ENCODE data around the gene FRY. TPM values are rescaled to one million over a fixed set of nuclear protein-coding genes. Genes with fewer than 3 reads are reported as not detected.

The FRY gene
- total and polyA plus RNA-seq, 10 donors: 0.80 to 30.0 (median 23.5) TPM

- WGBS, 5 donors: 81 to 91% (median 89%) methylated on average over 2 of the region's 2 CpGs
- H3K4me1 ChIP-seq: peaks cover 0 to 6% (median 2%) of the 10 kb centered on the region in 6 donors
- peaks cover 0 to 41% (median 0%) of the 10 kb centered on the region in 6 donors for H3K36me3 ChIP-seq
- no peak for DNase-seq
- TF ChIP-seq POLR2A (IDR thresholded peaks at IDR 0.05) (no peak), POLR2AphosphoS5 (IDR thresholded peaks at IDR 0.05) (no peak), CTCF (IDR thresholded peaks at IDR 0.05 in 8 of 11, conservative IDR thresholded peaks at IDR 0.05 in 3 of 11) (no peak)
- no peaks in the 10 kb centered on the region for H3K27me3 ChIP-seq (replicated peaks in 1 of 7)
- H3K9me3 ChIP-seq: no peaks in the 10 kb centered on the region
- no peak overlapping the region for H3K27ac ChIP-seq
- intact Hi-C loops (cut with DNase I; ENCODE audit: low total_unique reads): no loop called here
- no peak overlapping the region for H3K4me3 ChIP-seq
These were observed 169.2 kb downstream of the FRY start for GRCh38 chr13:32200741-32201140.

GRCh38 chr13:32201809-32202208 is 170.2 kb downstream of the FRY start:
- DNase-seq: no peak
- WGBS, 5 donors: 85 to 94% (median 91%) methylated on average over 4 of the region's 4 CpGs
- TF ChIP-seq POLR2A (IDR thresholded peaks at IDR 0.05) (no peak), POLR2AphosphoS5 (IDR thresholded peaks at IDR 0.05) (no peak), CTCF (IDR thresholded peaks at IDR 0.05 in 8 of 11, conservative IDR thresholded peaks at IDR 0.05 in 3 of 11) (no peak)
- peaks cover 0 to 8% (median 2%) of the 10 kb centered on the region in 6 donors for H3K4me1 ChIP-seq
- H3K36me3 ChIP-seq: peaks cover 0 to 46% (median 0%) of the 10 kb centered on the region in 6 donors
- no peaks in the 10 kb centered on the region for H3K9me3 ChIP-seq
- no peak overlapping the region for H3K4me3 ChIP-seq
- no peaks in the 10 kb centered on the region for H3K27me3 ChIP-seq (replicated peaks in 1 of 7)
- no peak overlapping the region for H3K27ac ChIP-seq
- intact Hi-C loops (cut with DNase I; ENCODE audit: low total_unique reads): no loop called here

- H3K9me3 ChIP-seq: no peaks in the 10 kb centered on the region
- no peak overlapping the region for H3K27ac ChIP-seq
- peaks cover 0 to 8% (median 2%) of the 10 kb centered on the region in 6 donors for H3K4me1 ChIP-seq
- peaks cover 0 to 46% (median 0%) of the 10 kb centered on the region in 6 donors for H3K36me3 ChIP-seq
- WGBS, 5 donors: 93 to 97% (median 94%) methylated on average over 6 of the region's 6 CpGs
- no peak for DNase-seq
- TF ChIP-seq CTCF (IDR thresholded peaks at IDR 0.05 in 8 of 11, conservative IDR thresholded peaks at IDR 0.05 in 3 of 11): no peak
- no peak for TF ChIP-seq POLR2AphosphoS5 (IDR thresholded peaks at IDR 0.05)
- TF ChIP-seq POLR2A (IDR thresholded peaks at IDR 0.05): no peak
- H3K4me3 ChIP-seq: no peak overlapping the region
- H3K27me3 ChIP-seq (replicated peaks in 1 of 7): no peaks in the 10 kb centered on the region
- intact Hi-C loops (cut with DNase I; ENCODE audit: low total_unique reads): no loop called here
These were observed 170.7 kb downstream of the FRY start for GRCh38 chr13:32202268-32202667.

- H3K27me3 ChIP-seq (replicated peaks in 1 of 7): no peaks in the 10 kb centered on the region
- TF ChIP-seq POLR2AphosphoS5 (IDR thresholded peaks at IDR 0.05): no peak
- no peaks in the 10 kb centered on the region for H3K9me3 ChIP-seq
- WGBS, 5 donors: 88 to 99% (median 93%) methylated on average over 5 of the region's 5 CpGs
- peaks cover 0 to 8% (median 2%) of the 10 kb centered on the region in 6 donors for H3K4me1 ChIP-seq
- peaks cover 0 to 51% (median 0%) of the 10 kb centered on the region in 6 donors for H3K36me3 ChIP-seq
- no peak for DNase-seq
- intact Hi-C loops (cut with DNase I; ENCODE audit: low total_unique reads): no loop called here
- no peak overlapping the region for H3K4me3 ChIP-seq
- H3K27ac ChIP-seq: no peak overlapping the region
These were observed 171.6 kb downstream of the FRY start for GRCh38 chr13:32203221-32203620.

DNA sequence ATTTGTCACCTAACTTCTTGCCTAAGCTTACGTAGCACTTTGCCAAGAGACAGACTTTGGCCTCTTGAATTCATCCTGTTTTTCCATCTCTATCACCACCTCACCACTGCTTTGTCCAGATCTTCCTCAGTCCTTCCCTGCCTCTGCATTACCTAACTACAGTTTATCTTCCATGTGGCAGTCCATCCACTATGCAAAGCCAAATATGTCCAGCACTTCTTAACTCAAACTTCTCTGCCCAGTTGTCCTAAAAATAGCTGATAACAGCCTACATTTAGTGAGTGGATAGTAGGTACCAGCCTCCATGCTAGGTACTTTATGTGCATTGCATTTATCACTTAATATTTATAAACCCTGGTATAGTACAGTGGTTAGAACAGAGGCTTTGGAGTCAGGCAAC is 172.2 kb downstream of the FRY start:
- Histone ChIP-seq H3K36me3 (peaks cover 0 to 52% (median 2%) of the 10 kb centered on the region in 6 donors), H3K27ac (no peak overlapping the region), H3K4me1 (peaks cover 0 to 8% (median 2%) of the 10 kb centered on the region in 6 donors), H3K9me3 (no peaks in the 10 kb centered on the region), H3K4me3 (no peak overlapping the region), H3K27me3 (replicated peaks in 1 of 7) (no peaks in the 10 kb centered on the region)
- intact Hi-C loops (cut with DNase I; ENCODE audit: low total_unique reads): no loop called here
- WGBS, 5 donors: 88 to 100% (median 94%) methylated on average over 1 of the region's 1 CpG
- TF ChIP-seq POLR2A (IDR thresholded peaks at IDR 0.05): no peak
- no peak for TF ChIP-seq CTCF (IDR thresholded peaks at IDR 0.05 in 8 of 11, conservative IDR thresholded peaks at IDR 0.05 in 3 of 11)
- TF ChIP-seq POLR2AphosphoS5 (IDR thresholded peaks at IDR 0.05): no peak
- no peak for DNase-seq
